Hippocampal formation (tissue), 2 donors: Measurements from ENCODE around the gene TBX19.

Experiments used
- DNase-seq, 2 donors: peaks; one replicate each; lab custom pipeline; 2025; lab: John Stamatoyannopoulos, UW

The TBX19 gene

GRCh38 chr1:168281603-168282325, 1.1 kb downstream of the TBX19 start:
- DNase-seq = no peak

- DNase-seq = no peak
These were observed 4.8 kb downstream of the TBX19 start for GRCh38 chr1:168285521-168285790.

GRCh38 chr1:168285971-168286927, 5.6 kb downstream of the TBX19 start:
- no peak for DNase-seq

- no peak for DNase-seq
These were observed 6.6 kb downstream of the TBX19 start for GRCh38 chr1:168287237-168287664.

- DNase-seq = no peak
These were observed 7.8 kb downstream of the TBX19 start for GRCh38 chr1:168288311-168289052.

- DNase-seq = no peak
These were observed 10.7 kb downstream of the TBX19 start for GRCh38 chr1:168291222-168291837.

- DNase-seq = no peak
These were observed 12.7 kb downstream of the TBX19 start for GRCh38 chr1:168293356-168293755.

- DNase-seq = no peak
These were observed 14.9 kb downstream of the TBX19 start for GRCh38 chr1:168295411-168296114.

GRCh38 chr1:168297019-168297730, 16.5 kb downstream of the TBX19 start:
- DNase-seq = no peak

GRCh38 chr1:168298446-168298845, 17.8 kb downstream of the TBX19 start:
- DNase-seq = no peak

GRCh38 chr1:168300626-168301025, 19.9 kb downstream of the TBX19 start:
- peak in 1 of 2 donors; percentile 30 for DNase-seq

GRCh38 chr1:168301664-168302320, 21.1 kb downstream of the TBX19 start:
- DNase-seq = no peak

- DNase-seq = no peak
These were observed 23.3 kb downstream of the TBX19 start for GRCh38 chr1:168303716-168304540.

GRCh38 chr1:168304865-168305264, 24.2 kb downstream of the TBX19 start:
- no peak for DNase-seq

- no peak for DNase-seq
These were observed 32.3 kb downstream of the TBX19 start for GRCh38 chr1:168312718-168313604.

GRCh38 chr1:168316142-168316541, 35.5 kb downstream of the TBX19 start:
- no peak for DNase-seq

- DNase-seq = no peak
These were observed 36.6 kb downstream of the TBX19 start for GRCh38 chr1:168317309-168317708.

GRCh38 chr1:168319691-168320090, 39.0 kb downstream of the TBX19 start:
- no peak for DNase-seq
